ENCODE data around the gene AGRP.
"Not testable (repeated sequence)": the region's sequence is repeated elsewhere in the genome, so short reads cannot be mapped to it uniquely, and the experiment has no call there.

Gene AGRP

DNA sequence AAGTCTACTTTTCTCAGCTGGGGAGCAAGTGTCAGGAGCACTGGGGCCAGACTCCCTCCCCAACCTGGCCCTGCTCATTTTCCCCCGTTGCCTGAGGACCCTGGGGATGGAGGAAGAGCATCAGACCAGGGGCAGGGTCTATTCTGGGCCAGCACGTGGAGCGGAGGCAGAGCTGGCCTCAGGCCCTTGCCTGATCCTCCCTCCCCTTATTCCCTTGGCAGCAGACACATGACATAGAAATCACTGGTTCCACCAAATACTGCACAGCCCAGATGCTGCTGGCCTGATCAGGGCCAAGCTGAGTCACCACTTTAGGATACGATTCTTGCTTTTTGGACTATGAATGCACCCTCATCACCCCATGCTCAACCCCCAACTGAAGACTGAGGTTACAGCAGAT is 15.8 kb upstream of the AGRP start:
- no peak overlapping the region for H3K4me3 ChIP-seq (ENCODE audit: insufficient read depth in 1 of 2, low read depth in 1 of 2, low read length in 2 of 2)
- H2BK5ac ChIP-seq (ENCODE audit: low read depth, low read length, poor library complexity, severe bottlenecking): no peak overlapping the region
- no peaks in the 10 kb centered on the region for H3K9me3 ChIP-seq (ENCODE audit: control insufficient read depth, low read length)
- H3K4ac ChIP-seq (ENCODE audit: low read depth in 1 of 2, low read length in 2 of 2): no peak overlapping the region
- no peaks in the 10 kb centered on the region for H3K36me3 ChIP-seq (ENCODE audit: control insufficient read depth in 1 of 2, insufficient read depth in 2 of 2, low read depth in 1 of 2, low read length in 2 of 2)
- H3K27me3 ChIP-seq (ENCODE audit: control insufficient read depth in 1 of 2, insufficient read depth in 1 of 2, low read length in 2 of 2): no peaks in the 10 kb centered on the region
- no peak overlapping the region for H3K18ac ChIP-seq (ENCODE audit: low read depth in 1 of 2, low read length in 2 of 2)
- no peak overlapping the region for H3K4me2 ChIP-seq (ENCODE audit: low read length, poor library complexity, severe bottlenecking)
- H2BK120ac ChIP-seq (ENCODE audit: low read depth, low read length): no peak overlapping the region
- no peak overlapping the region for H3K23ac ChIP-seq (ENCODE audit: low read length in 2 of 2)
- H2AK5ac ChIP-seq (ENCODE audit: low read length, severe bottlenecking): no peak overlapping the region
- H4K8ac ChIP-seq (ENCODE audit: low read length): no peak overlapping the region
- 60% methylated on average over 4 of the region's 4 CpGs for WGBS
- no peaks in the 10 kb centered on the region for H3K79me1 ChIP-seq (replicated peaks; ENCODE audit: low read length, poor library complexity, severe bottlenecking)
- no peak overlapping the region for H2BK15ac ChIP-seq (ENCODE audit: low read depth, poor library complexity, severe bottlenecking)
- no peak overlapping the region for H3K14ac ChIP-seq (ENCODE audit: low read length in 2 of 2)
- no peak overlapping the region for H3K27ac ChIP-seq (ENCODE audit: low read length, poor library complexity, severe bottlenecking)
- no peak overlapping the region for H2AFZ ChIP-seq (ENCODE audit: low read depth, low read length)
- no peak for DNase-seq
- H4K91ac ChIP-seq (ENCODE audit: low read length): no peak overlapping the region
- H3K9ac ChIP-seq (ENCODE audit: low read length): peak overlapping the region; percentile 68
- H2BK12ac ChIP-seq (ENCODE audit: low read length in 2 of 2): no peak overlapping the region
- H3K4me1 ChIP-seq (ENCODE audit: control insufficient read depth, insufficient read depth, low read depth, low read length): peaks cover 2% of the 10 kb centered on the region

DNA sequence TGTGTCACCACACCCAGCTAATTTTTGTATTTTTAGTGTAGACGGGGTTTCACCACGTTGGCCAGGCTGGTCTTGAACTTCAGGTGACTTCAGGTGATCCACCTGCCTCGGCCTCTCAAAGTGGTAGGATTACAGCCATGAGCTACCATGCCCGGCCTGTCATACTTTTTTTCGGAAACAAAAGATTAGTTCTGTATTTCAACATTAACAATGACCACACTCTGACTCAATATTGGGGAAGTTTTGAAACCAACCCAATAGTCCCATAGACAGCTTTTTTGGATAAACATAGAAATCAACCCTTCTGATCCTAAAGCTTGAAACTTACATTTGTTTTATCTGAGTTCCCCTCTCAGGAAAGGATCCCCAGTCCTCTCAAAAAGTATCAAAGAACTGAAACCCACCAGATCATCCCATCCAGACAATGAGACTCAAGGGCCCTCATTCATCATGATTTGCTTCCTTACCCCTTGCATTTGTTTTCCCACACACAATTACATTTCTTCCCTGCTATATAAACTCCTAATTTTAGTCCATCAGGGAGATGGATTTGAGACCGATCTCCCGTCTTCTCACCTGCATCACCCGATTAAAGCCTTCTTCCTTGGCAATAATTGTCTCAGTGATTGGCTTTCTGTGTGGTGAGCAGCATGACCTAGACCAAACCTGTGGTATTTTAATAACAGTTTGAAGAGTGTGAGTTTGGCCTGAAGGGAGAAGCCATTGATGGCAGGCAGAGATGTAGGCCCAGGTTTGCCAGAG is 7.2 kb upstream of the AGRP start:
- H3K4me3 ChIP-seq (ENCODE audit: insufficient read depth in 1 of 2, low read depth in 1 of 2, low read length in 2 of 2): no peak overlapping the region
- H2BK15ac ChIP-seq (ENCODE audit: low read depth, poor library complexity, severe bottlenecking): no peak overlapping the region
- H3K23ac ChIP-seq (ENCODE audit: low read length in 2 of 2): no peak overlapping the region
- no peak overlapping the region for H4K8ac ChIP-seq (ENCODE audit: low read length)
- H3K4me1 ChIP-seq (ENCODE audit: control insufficient read depth, insufficient read depth, low read depth, low read length): no peaks in the 10 kb centered on the region
- no peak for DNase-seq
- WGBS: 88% methylated on average over 8 of the region's 8 CpGs
- H2BK12ac ChIP-seq (ENCODE audit: low read length in 2 of 2): no peak overlapping the region
- no peaks in the 10 kb centered on the region for H3K79me1 ChIP-seq (replicated peaks; ENCODE audit: low read length, poor library complexity, severe bottlenecking)
- no peak overlapping the region for H3K27ac ChIP-seq (ENCODE audit: low read length, poor library complexity, severe bottlenecking)
- H3K9ac ChIP-seq (ENCODE audit: low read length): peak overlapping the region; percentile 74
- H3K9me3 ChIP-seq (ENCODE audit: control insufficient read depth, low read length): no peaks in the 10 kb centered on the region
- no peak overlapping the region for H3K4ac ChIP-seq (ENCODE audit: low read depth in 1 of 2, low read length in 2 of 2)
- no peak overlapping the region for H3K18ac ChIP-seq (ENCODE audit: low read depth in 1 of 2, low read length in 2 of 2)
- no peak overlapping the region for H2BK120ac ChIP-seq (ENCODE audit: low read depth, low read length)
- H3K27me3 ChIP-seq (ENCODE audit: control insufficient read depth in 1 of 2, insufficient read depth in 1 of 2, low read length in 2 of 2): no peaks in the 10 kb centered on the region
- no peak overlapping the region for H2AFZ ChIP-seq (ENCODE audit: low read depth, low read length)
- H4K91ac ChIP-seq (ENCODE audit: low read length): no peak overlapping the region
- no peak overlapping the region for H3K14ac ChIP-seq (ENCODE audit: low read length in 2 of 2)
- no peak overlapping the region for H2BK5ac ChIP-seq (ENCODE audit: low read depth, low read length, poor library complexity, severe bottlenecking)
- no peak overlapping the region for H3K4me2 ChIP-seq (ENCODE audit: low read length, poor library complexity, severe bottlenecking)
- H2AK5ac ChIP-seq (ENCODE audit: low read length, severe bottlenecking): no peak overlapping the region
- no peaks in the 10 kb centered on the region for H3K36me3 ChIP-seq (ENCODE audit: control insufficient read depth in 1 of 2, insufficient read depth in 2 of 2, low read depth in 1 of 2, low read length in 2 of 2)

DNA sequence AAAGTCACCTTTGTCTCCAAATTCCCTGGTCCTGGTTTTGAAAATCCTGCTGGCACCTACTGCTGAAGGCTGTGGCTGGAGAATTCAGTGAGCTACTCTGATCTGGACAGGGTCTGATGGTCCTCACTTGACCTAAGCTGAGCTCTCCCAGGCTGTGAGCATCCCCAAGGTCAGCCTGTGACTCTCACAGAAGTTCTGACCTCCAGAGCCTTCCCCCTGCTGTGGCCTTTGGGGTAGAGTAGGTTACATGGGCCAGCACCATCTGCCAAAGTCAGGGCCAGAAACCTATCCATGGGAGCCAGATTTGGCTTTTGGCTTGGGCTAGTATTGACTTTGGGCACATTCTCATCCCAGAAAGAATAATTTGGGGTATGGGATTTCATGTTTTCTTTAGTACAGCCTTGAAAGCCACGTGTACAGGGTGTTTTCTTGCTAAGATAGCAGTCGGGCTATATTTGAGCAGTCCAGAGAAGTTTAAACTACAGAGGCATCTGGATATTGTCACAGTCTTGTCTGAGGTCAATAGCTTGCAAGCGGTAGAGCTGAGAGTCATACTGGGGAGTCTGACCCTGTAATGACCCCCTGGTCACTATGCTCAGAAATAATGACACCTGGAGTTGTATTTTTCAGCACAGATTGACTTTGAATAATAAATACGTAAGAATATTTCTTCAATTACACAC is 6.2 kb upstream of the AGRP start:
- WGBS: 24% methylated on average over 4 of the region's 4 CpGs
- Histone ChIP-seq H2BK5ac (ENCODE audit: low read depth, low read length, poor library complexity, severe bottlenecking) (no peak overlapping the region), H4K91ac (ENCODE audit: low read length) (no peak overlapping the region)

DNA sequence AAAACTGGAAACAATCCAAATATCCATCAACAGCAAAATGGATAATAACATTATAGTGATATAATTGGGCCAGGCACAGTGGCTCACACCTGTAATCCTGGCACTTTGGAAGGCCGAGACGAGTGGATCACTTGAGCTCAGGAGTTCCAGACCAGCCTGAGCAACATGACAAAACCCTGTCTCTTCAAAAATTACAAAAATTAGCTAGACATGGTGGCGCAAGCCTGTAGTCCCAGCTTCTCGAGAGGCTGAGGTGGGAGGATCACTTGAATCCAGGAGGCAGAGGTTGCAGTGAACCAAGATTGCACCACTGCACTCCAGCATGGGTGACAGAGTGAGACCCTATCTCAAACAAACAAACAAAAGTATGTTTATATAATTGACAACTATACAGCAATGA is 4.2 kb upstream of the AGRP start:
- H2BK12ac ChIP-seq (ENCODE audit: low read length in 2 of 2); H2AFZ ChIP-seq (ENCODE audit: low read depth, low read length); H3K4ac ChIP-seq (ENCODE audit: low read depth in 1 of 2, low read length in 2 of 2); H2BK5ac ChIP-seq (ENCODE audit: low read depth, low read length, poor library complexity, severe bottlenecking); H3K9me3 ChIP-seq (ENCODE audit: control insufficient read depth, low read length); H3K9ac ChIP-seq (ENCODE audit: low read length); H4K8ac ChIP-seq (ENCODE audit: low read length); H2BK15ac ChIP-seq (ENCODE audit: low read depth, poor library complexity, severe bottlenecking); H3K14ac ChIP-seq (ENCODE audit: low read length in 2 of 2); H2BK120ac ChIP-seq (ENCODE audit: low read depth, low read length); H3K79me1 ChIP-seq (replicated peaks; ENCODE audit: low read length, poor library complexity, severe bottlenecking); H2AK5ac ChIP-seq (ENCODE audit: low read length, severe bottlenecking); H3K4me3 ChIP-seq (ENCODE audit: insufficient read depth in 1 of 2, low read depth in 1 of 2, low read length in 2 of 2); H3K4me2 ChIP-seq (ENCODE audit: low read length, poor library complexity, severe bottlenecking); H3K18ac ChIP-seq (ENCODE audit: low read depth in 1 of 2, low read length in 2 of 2); H3K23ac ChIP-seq (ENCODE audit: low read length in 2 of 2); H3K4me1 ChIP-seq (ENCODE audit: control insufficient read depth, insufficient read depth, low read depth, low read length); H3K27me3 ChIP-seq (ENCODE audit: control insufficient read depth in 1 of 2, insufficient read depth in 1 of 2, low read length in 2 of 2); H3K27ac ChIP-seq (ENCODE audit: low read length, poor library complexity, severe bottlenecking); H4K91ac ChIP-seq (ENCODE audit: low read length); DNase-seq: not testable (repeated sequence)
- H3K36me3 ChIP-seq (ENCODE audit: control insufficient read depth in 1 of 2, insufficient read depth in 2 of 2, low read depth in 1 of 2, low read length in 2 of 2): peaks cover 10 to 11% of the 10 kb centered on the region in 2 experiments
- WGBS: 91% methylated on average over 2 of the region's 4 CpGs

More for the DNA sequence above, 6.2 kb upstream of the AGRP start:
- no peak overlapping the region for H2AFZ ChIP-seq (ENCODE audit: low read depth, low read length)
- H3K9me3 ChIP-seq (ENCODE audit: control insufficient read depth, low read length): no peaks in the 10 kb centered on the region
- no peak overlapping the region for H4K8ac ChIP-seq (ENCODE audit: low read length)
- peaks cover 3 to 6% of the 10 kb centered on the region in 2 experiments for H3K36me3 ChIP-seq (ENCODE audit: control insufficient read depth in 1 of 2, insufficient read depth in 2 of 2, low read depth in 1 of 2, low read length in 2 of 2)
- no peak overlapping the region for H3K27ac ChIP-seq (ENCODE audit: low read length, poor library complexity, severe bottlenecking)
- H2AK5ac ChIP-seq (ENCODE audit: low read length, severe bottlenecking): no peak overlapping the region
- peaks cover under 1% of the 10 kb centered on the region for H3K4me1 ChIP-seq (ENCODE audit: control insufficient read depth, insufficient read depth, low read depth, low read length)
- H3K9ac ChIP-seq (ENCODE audit: low read length): no peak overlapping the region
- no peak overlapping the region for H2BK120ac ChIP-seq (ENCODE audit: low read depth, low read length)
- DNase-seq: peak; percentile 73
- H3K4me2 ChIP-seq (ENCODE audit: low read length, poor library complexity, severe bottlenecking): no peak overlapping the region
- H3K14ac ChIP-seq (ENCODE audit: low read length in 2 of 2): no peak overlapping the region
- no peak overlapping the region for H3K4me3 ChIP-seq (ENCODE audit: insufficient read depth in 1 of 2, low read depth in 1 of 2, low read length in 2 of 2)
- H2BK15ac ChIP-seq (ENCODE audit: low read depth, poor library complexity, severe bottlenecking): no peak overlapping the region
- no peaks in the 10 kb centered on the region for H3K79me1 ChIP-seq (replicated peaks; ENCODE audit: low read length, poor library complexity, severe bottlenecking)
- no peak overlapping the region for H3K4ac ChIP-seq (ENCODE audit: low read depth in 1 of 2, low read length in 2 of 2)
- H3K23ac ChIP-seq (ENCODE audit: low read length in 2 of 2): no peak overlapping the region
- no peak overlapping the region for H2BK12ac ChIP-seq (ENCODE audit: low read length in 2 of 2)
- no peaks in the 10 kb centered on the region for H3K27me3 ChIP-seq (ENCODE audit: control insufficient read depth in 1 of 2, insufficient read depth in 1 of 2, low read length in 2 of 2)
- H3K18ac ChIP-seq (ENCODE audit: low read depth in 1 of 2, low read length in 2 of 2): peak overlapping the region; percentile 13 to 37
